NK-92 treated with Interleukin-12 subunit alpha and Interleukin-12 subunit beta, amount 100 ng/mL, for 24 hours (cell line): ENCODE results near the gene EXOSC10.
"Not testable (repeated sequence)": the region's sequence is repeated elsewhere in the genome, so short reads cannot be mapped to it uniquely, and the experiment has no call there.

Source experiments
- DNase-seq: peaks from one replicate; lab custom pipeline; 2025; lab: John Stamatoyannopoulos, UW

EXOSC10 gene

DNA sequence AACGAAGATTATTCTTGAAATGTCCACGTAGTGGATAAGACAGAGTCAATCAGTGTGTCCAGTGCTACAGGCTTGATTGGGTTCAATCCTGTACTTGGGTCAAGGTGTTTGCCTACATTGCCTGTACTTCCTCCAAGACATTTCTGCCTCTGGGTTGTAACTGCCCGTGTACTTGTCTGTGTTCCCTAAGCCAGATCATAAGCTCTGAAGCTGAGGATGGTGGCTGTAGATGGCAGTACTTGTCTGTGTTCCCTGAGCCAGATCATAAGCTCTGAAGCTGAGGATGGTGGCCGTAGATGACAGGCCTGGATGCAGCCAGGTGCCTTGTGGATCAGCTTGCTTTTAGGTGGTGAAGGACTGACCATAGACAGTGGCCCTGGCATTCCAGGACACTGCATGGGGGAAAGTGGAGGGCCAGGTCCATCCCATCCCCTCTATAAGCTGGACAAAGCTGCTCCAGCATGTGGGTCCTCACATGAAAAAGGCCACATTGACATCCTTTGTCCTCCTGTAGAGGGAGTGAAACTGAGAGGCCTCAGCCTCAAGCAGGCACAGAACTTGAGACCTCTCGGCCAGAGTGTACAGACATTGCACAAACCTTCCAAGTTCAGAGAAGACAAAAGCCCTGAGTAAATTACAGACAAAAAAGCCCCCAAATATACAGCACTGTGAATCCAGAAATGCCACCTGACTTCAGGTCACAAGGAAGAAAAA lies 37.9 kb downstream of the EXOSC10 start:
- no peak for DNase-seq

DNA sequence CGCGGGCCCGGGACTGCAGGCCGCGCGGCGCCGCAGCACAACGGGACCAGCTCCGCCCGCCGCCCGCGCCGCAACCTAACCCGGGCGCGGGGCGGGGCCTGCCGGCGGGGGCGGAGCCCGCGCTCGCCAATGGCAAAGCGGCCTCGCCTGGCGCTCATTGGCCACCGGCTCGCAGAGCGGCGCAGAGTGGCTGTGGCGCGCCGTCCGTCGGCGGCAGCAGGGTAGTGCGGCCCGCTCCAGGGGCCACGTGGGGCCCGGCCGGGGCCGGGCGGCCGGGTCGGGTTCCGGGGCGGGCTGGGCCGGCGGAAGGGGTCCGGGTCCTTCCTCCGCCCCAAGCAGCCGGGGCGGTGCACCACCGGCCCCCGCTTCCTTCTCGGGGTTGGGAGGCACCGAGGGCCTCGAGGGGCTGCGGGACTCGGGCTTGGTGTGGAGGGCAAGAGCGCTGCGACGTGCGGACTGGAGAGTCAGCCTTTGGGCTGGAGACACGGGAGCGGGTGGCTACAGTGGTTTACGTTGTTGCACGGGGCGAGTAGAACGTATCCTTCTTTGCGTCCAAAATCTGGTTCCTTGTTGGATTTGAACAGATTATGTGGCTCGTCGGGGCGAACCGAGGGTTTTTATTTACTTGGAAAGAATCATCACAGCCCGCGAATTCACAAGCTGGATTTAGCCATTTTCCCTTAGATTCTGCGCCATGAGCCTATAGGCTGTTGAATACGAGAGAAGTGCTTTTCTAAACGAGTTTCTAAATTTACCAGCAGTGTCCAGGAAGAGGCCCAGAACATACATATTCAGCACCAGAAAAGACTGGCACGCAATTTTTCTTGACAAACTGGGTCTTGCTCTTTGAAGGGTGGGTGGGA lies 39.5 kb downstream of the EXOSC10 start, which contains the start of gene SRM:
Gene SRM (minus strand): TSS at position 51 of the 863 bp plus-strand sequence. CDS start 75 bp downstream, outside the sequence.
- DNase-seq: peak; percentile 84

DNA sequence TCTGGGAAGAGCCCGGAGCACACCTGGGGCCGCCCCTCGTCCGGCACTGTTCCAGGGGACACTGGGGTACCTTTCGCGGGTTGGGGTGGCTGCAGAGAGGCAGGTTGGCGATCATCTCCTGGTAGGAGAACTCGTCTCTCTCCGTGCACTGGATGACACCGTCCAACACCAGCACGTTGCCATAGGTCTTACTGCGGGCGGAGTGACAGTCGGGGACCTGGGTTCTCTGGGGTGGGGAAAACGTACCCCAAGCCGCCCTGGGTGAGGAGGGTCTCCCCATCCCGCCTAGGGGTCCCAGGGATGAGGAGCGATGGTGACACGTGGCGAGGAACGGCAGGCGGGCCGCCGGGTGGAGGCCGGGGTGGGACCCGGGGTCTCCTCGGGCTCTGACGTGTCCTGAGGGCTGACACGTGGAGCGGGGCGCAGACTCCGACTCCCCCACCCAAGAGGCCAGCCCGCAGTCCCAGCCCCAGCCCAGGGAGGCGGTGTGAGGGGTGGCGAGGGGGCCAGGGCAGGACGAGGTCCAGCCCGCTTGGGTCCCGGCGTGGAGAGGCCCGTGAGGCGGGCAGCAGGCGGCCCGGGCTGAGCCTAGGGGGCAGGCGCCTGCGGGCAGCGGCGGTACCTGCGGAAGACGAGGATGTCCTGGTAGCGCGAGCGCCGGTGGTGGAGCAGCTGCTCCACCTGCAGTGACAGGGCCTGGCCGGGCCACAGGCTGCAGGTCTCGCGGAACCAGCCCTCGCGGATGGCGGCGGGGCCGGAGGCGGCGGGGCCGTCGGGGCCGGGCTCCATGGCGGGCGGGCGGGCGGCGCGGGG lies 40.3 kb downstream of the EXOSC10 start:
- peak; percentile 42 for DNase-seq

DNA sequence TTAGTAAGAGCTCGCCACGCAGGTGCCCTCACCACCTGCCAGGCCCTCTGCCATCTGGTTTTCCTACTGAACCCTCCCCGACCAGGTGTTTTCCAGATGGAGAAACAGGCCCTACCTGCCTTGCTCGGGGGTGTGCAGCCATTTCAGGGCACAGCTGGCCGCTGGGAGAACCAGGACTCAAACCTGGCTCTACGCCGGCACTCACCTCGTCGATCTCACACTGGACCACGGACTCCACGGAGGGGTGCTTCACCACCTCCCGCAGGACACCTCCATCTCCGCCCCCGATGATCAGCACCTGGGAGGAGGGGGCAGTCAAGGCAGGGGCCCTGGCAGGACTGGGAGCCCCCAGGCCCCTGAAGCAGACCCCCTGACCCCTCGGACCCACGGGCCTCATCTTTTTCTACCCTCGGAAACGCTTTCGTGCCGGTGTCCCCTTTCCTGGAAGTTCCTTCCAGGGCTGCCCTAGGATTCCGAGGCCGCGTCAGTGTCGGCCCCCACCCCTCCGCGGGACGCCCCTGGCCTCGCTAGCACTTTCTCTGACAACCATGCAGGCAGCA lies 41.0 kb downstream of the EXOSC10 start:
- no peak for DNase-seq

DNA sequence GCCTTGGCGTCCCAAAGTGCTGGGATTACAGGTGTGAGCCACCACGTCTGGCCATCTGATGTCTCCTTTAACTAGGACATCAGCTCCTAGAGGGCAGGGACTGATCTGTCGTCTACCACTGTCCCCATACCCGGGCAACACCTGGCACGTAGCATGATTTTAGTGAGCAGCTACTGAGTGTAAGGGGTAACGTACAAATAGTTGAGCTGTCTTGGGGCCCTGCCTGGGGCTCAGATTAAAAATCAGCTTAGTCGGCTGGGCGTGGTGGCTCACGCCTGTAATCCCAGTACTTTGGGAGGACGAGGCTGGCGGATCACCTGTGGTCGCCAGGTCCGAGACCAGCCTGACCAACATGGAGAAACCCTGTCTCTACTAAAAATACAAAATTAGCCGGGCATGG lies 41.6 kb downstream of the EXOSC10 start:
- no peak for DNase-seq

DNA sequence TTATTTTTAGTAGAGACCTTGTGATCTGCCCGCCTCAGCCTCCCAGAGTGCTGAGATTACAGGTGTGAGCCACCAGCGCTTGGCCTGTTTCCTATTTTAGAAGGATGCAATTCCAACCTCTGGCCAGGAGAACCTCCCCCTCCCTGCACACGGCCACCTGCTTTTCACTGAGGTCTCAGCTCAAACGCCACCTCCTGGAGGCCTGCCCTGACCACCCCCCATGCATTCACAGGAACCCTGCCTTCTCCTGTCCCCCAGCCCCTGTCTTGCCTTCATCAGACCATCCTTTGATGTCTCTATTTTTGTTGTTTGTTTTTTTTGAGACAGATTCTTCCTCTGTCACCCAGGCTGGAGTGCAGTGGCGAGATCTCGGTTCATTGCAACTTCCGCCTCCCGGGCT lies 42.2 kb downstream of the EXOSC10 start:
- DNase-seq: no peak

DNA sequence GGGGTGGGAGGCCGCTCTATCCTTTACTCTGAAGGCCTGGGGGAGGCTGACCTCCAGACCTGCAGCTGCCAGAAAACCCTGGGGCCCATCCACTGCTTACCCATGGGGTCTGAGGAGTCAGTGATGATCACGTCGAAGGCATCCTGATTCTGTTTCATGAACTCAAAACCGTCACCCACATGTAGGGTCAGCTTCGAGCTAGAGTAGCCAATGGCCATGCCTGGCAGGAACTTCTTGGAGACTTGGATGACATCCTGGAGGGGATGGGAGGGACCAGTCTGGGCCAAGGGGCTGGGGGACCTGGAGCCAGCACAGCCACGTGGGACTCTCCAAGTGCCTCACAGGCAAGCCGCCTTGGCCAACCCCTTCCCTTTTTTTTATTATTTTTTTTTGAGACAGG lies 43.2 kb downstream of the EXOSC10 start:
- no peak for DNase-seq

DNA sequence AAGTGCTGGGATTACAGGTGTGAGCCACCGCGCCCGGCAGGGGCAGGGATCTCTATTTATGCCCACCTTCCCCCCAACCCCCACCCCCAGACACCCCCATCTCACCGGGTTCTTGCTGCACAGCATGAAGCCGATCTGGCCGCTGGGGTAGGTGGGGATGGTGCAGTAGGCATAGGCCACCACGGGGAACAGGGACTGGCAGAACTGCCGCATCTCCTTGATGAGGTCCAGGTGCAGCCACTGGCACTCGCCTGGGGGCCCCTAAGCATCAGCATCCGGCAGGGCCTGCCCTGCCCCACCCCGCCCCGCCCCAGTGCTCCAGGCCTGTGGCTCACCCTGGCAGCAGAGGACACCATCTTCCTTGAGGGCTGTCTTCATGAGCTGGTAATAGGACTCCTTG lies 44.0 kb downstream of the EXOSC10 start:
- DNase-seq: no peak

DNA sequence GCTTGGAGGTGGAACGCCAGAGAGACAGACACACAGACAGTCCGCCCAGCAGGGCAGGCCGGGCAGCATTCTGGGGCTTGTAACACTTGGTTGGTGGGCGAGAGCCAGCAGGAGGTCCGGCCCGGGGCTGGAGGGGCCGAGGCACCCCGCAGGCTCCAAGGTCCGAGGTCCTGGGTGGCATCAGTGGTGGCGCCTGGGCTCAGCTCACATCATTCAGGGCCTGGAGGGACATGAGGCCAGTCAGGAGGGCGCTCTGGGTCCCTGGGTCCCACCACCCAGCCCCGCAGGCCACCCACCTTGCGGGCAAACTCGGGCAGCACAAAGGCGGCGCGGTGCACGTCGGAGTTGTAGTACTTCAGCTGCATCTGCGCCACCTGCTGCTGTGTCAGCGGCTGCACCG lies 45.0 kb downstream of the EXOSC10 start:
- DNase-seq: no peak

DNA sequence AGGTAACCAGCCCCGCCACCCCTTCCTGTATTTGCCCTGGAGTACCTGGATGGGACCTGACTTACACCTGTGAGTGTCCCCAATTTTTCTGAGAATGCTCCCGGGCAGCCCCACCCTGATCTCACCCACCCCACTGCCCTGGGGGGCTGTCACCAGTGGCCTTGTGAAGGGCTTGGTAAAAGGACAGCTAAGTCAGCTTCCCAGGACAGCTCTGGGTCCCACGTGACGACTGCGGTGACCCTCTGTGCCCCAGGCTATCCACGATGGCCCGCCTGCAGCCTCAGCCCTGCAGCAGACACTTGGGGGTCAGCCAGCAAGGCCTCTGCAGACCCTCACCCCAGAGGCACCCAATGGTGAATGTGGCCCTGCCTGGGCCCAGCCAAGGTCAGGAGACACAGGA lies 45.5 kb downstream of the EXOSC10 start:
- no peak for DNase-seq

DNA sequence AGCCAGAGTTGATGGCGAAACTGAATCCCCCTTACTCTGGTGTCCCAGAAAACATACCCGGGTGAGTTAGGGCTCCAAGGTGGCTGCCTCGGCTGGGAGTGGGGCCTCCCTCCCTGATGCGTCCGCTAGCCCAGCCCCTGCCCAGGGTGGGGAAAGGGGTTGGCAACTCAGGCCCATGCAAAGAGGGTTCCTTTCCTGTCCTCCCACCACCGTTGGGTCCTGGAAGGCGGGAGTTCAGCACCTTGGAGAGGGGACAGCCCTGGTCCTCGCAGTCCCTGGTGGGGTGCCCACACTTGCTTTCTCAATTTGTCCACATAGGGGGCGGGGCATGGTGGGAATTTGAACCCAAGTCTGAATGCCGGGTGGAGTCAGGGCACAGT lies 45.9 kb downstream of the EXOSC10 start:
- no peak for DNase-seq

DNA sequence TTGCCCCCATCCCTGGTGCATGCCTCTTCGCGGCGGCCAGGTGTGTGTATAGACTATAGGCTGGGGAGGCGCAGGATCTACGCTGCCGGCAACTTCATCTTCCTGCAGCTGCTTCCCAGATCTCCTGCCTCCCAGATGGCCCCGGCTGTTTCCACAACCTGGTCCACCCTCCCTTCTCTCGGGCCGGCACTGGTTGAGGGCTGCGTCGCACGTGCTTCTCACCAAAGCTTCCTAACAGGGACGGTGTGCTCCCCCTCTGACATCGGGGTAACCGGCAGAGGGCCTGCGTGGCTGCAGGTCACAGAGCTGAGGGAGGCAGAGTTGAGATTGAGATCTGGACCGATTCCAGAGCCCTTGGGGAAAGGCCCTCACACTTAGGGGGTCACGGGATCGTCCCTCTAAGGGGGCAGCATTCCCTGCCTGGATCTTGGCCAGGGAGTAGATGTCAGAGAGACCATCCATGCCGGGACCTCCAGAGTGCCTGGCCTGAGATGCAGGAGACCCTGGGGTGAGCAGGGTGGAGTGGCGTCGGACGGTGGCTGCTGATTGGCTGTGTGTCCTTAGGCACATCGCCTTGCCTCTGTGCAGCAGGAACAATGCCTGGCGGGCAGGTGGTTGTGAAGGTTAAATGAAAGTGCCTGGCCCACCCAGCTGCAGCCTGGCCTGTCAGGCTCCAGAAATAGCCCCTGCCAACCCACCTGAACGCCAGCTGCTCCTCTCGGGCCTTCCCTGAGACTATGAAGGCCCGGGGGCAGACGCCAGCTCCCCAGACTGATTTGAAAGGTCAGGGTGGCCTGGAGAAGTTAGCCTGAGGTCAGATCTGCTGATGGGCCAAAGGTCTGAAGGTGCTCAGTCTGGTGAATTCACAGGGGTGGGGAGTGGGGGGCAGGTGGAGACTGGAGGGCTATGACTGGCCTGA lies 46.6 kb downstream of the EXOSC10 start:
- no peak for DNase-seq

DNA sequence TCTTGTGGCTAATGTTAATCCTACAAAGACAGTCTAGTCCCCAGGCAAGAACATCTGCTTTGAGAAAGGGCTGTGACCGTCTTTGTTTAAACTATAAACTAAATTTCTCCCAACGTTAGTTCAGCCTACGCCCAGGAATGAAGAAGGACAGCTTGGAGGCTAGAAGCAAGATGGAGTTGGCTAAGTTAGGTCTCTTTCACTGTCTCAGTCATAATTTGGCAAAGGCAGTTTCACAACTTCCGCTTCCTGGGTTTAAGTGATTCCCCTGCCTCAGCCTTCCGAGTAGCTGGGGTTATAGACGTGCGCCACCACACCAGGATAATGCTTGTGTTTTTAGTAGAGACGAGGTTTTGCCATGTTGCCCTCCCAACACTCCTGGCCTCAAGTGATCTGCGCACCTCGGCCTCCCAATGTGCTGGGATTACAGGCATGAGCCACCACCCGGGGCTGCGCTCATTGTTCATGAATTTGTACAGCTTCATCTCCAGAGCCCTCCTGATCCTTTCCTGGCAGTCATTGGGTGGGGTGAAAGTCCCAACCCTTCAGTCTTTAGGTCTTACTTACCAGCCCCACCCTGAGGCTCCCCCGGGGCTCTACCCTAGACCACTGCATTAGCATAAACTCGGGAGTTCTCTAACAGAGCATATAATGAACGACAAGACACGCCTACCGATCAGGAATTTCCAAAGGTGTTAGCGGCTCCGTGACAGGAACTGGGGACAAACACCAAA lies 47.7 kb downstream of the EXOSC10 start:
- DNase-seq: no peak

DNA sequence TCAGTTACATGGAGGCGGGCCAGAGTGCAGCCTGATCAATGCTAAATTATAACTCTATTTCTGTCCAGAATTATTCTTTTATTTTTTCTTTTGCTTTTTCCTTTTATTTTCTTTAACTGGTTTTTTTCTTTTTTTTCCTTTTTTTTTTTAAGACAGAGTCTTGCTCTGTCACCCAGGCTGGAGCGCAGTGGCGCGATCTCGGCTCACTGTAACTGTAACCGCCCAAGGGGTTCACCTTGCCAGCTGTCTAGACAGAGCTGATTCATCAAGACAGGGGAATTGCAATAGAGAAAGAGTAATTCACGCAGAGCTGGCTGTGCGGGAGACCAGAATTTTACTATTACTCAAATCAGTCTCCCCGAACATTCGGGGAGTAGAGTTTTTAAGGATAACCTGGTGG lies 48.5 kb downstream of the EXOSC10 start:
- not testable (repeated sequence) for DNase-seq

DNA sequence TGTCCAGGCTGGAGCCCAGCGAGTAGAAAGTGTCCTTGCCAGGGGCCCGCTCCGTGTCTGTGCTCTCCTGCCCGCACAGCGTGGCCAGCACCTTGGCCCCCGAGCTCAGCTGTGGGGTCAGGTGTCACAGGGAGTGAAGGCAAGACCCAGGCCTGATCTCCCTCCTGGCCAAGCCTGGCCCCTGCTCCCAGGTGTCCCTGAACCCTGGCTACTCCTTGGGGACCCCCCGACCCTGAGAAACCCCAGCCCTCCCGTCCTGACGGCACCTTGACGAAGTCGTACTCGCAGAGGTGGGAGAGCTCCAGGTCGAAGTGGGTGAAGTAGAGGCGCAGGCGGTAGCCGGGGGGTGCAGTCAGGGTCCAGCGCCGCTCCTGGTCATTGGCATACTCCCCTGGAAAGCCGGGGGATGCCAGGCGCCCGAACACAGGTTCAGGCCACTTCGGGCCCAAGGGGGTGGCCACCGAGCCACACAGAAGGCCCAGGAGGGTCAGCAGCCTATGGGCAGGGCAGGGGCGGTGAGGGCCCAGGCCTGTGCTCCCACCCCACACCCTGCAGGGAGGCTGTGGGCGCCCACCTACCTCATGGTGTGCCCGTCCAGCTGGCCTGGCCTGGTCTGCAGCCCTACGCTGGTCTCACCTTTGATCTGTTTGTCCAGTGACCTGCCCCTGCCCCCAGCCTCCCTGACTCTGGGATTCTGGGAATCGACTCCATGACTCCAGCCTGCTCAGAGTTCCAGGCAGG lies 52.9 kb downstream of the EXOSC10 start, which contains the start of gene MASP2:
Gene MASP2 (minus strand): TSS at position 615 of the 741 bp plus-strand sequence. CDS start 32 bp downstream, at position 583.
- DNase-seq: no peak

DNA sequence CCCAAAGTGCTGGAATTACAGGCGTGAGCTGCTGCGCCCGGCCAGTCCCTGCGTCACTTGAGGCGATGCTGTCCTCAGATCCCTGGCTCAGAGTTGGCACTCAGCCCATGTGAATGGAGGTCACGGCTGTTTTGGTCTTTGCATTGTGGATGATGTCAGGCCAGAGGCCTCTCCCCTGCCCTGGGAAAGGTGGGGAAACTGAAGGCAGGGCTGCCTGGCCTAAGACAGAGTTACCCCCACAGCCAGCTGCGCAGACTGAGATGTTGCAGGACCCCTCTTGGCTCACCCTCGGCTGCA lies 53.5 kb downstream of the EXOSC10 start:
- DNase-seq: no peak

DNA sequence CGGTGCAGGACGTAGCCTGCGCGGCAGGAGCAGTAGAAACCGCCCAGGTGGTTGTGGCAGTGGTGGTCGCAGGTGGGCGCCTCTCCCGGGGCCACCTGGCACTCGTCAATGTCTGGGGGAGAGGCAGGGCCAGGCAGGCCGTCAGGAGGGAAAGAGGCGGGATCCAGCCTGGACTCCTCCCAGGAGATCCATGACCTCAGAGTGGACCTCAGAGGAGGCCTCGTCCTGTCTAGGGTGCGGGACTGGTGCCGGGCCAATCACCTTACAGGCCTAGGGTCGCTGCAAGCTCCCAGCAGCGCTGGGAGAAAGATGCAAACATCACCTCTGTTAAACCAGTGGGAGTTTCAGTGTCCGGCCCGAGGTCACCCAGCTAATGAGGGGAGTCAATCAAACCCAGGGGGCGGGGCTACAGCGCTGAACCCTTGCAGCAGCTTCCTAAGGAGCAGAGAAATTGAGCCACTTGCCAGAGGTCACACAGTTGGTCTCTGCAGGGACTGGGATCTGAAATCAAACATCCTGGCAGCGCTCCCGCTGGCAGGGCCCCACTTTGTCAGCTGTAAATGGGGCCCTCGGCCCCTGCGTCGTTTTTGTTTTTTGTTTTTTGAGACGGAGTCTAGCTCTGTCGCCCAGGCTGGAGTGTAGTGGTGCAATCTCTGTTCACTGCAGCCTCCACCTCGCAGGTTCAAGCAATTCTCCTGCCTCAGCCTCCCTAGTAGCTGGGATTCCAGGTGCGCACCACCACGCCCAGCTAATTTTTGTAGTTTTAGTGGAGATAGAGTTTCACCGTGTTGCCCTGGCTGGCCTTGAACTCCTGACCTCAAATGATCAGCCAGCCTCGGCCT lies 54.0 kb downstream of the EXOSC10 start:
- no peak for DNase-seq

DNA sequence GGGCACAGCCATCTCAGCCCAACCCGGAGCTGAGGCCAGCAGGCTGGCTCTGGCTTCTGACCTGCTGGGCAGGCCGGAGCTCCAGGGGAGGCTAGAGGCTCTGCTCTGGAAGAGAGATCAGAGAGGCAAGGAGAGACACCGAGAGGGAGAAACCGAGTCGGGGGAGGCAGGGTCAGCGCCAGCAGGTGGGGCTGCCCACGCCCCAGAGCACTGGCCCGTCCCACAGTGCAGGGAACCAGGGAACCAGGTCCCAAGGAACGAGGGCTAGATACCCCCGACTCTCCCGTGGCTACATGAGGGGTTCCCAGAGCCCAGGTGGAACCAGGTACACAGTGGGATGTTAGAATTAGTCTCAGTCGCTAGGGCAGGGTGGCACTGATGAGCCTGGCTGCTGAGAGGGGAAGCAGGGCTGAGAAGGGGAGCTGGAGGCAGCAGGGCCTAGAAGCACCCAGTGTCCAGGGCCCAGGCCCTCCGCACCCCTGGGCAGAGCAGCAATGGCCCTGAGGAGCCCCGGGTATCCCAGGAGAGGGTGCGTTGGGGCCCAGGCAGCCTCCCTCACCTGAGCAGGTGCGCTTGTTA lies 54.7 kb downstream of the EXOSC10 start:
- no peak for DNase-seq
